ENCODE measurements around the gene C11orf71. TPM values are rescaled to one million over a fixed set of nuclear protein-coding genes. Genes with fewer than 3 reads are reported as not detected.

C11orf71 gene
- total and polyA plus RNA-seq, 9 of the 15 experiments (the other 6 are each of a cell fraction or from before 2014, with no cell fraction given): 2.9 to 15.1 (median 9.1) TPM

DNA sequence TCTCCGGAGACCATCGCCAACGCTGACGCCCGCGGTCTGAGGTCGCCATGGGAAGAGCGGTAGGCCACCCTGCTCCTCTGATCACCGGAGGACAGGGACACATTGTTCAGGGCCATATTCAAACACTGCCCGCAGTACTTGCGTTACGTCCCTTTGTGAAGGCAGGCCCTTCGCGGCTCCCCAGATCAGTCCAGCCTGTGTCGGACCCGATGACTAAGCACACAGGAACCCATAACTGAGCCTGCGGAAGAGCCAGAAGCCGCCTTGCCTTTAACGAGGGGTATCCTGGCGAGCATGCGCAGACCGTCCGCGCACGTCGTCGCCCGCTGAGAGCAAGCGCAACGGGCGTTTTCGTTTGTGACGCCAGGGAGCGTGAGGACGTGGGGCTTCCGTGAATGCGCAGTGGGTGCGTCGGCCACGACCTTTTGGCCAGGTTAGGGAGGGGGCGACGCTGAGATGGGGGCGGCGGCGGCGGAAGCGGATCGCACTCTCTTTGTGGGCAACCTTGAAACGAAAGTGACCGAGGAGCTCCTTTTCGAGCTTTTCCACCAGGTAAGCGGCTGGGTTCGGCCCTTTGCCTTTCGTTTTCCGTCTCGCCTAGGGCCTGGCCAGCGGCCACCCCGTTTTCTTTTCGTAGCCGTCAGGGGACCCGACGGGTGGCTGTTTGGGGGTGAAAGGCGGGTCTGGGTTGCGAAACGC, at the start of gene C11orf71, which contains the start of gene RBM7 (continued):
- TF ChIP-seq, protein P1, sequence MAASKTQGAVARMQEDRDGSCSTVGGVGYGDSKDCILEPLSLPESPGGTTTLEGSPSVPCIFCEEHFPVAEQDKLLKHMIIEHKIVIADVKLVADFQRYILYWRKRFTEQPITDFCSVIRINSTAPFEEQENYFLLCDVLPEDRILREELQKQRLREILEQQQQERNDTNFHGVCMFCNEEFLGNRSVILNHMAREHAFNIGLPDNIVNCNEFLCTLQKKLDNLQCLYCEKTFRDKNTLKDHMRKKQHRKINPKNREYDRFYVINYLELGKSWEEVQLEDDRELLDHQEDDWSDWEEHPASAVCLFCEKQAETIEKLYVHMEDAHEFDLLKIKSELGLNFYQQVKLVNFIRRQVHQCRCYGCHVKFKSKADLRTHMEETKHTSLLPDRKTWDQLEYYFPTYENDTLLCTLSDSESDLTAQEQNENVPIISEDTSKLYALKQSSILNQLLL (CRISPR knock-in tag; IDR thresholded peaks at IDR 0.05; ENCODE audit: borderline replicate concordance): no peak
- TF ChIP-seq, protein P2, sequence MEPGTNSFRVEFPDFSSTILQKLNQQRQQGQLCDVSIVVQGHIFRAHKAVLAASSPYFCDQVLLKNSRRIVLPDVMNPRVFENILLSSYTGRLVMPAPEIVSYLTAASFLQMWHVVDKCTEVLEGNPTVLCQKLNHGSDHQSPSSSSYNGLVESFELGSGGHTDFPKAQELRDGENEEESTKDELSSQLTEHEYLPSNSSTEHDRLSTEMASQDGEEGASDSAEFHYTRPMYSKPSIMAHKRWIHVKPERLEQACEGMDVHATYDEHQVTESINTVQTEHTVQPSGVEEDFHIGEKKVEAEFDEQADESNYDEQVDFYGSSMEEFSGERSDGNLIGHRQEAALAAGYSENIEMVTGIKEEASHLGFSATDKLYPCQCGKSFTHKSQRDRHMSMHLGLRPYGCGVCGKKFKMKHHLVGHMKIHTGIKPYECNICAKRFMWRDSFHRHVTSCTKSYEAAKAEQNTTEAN (CRISPR knock-in tag; IDR thresholded peaks at IDR 0.05): 0 out of 2 replicates have a peak, but pooled peaks have one; percentile 20
- no peak; the same call in 1 of the 2 replicates for TF ChIP-seq BCOR (IDR thresholded peaks at IDR 0.05)
- TF ChIP-seq GATA2 (CRISPR knock-in tag; IDR thresholded peaks at IDR 0.05): no peak
- no peak for TF ChIP-seq MTF1 (CRISPR knock-in tag; IDR thresholded peaks at IDR 0.05; ENCODE audit: borderline replicate concordance)
- no peak for TF ChIP-seq IFI16 (CRISPR knock-in tag; IDR thresholded peaks at IDR 0.05)
- no peak for TF ChIP-seq KLF6 (CRISPR knock-in tag; IDR thresholded peaks at IDR 0.05; ENCODE audit: borderline replicate concordance)
- TF ChIP-seq RUNX1 (IDR thresholded peaks at IDR 0.05; ENCODE audit: low read depth): peak; percentile 46; the same call in 1 of the 2 replicates
- 0 out of 2 replicates have a peak, but pooled peaks have one; percentile 14 for TF ChIP-seq TEAD2 (tag; IDR thresholded peaks at IDR 0.05)
- no peak for TF ChIP-seq FOS (IDR thresholded peaks at IDR 0.05; ENCODE audit: extremely low read depth, insufficient read length)
- TF ChIP-seq ZNF184 (CRISPR knock-in tag; IDR thresholded peaks at IDR 0.05): no peak
- no peak for TF ChIP-seq RBM25 (IDR thresholded peaks at IDR 0.05; ENCODE audit: low read depth, low read length, severe bottlenecking)
- TF ChIP-seq, protein P3, sequence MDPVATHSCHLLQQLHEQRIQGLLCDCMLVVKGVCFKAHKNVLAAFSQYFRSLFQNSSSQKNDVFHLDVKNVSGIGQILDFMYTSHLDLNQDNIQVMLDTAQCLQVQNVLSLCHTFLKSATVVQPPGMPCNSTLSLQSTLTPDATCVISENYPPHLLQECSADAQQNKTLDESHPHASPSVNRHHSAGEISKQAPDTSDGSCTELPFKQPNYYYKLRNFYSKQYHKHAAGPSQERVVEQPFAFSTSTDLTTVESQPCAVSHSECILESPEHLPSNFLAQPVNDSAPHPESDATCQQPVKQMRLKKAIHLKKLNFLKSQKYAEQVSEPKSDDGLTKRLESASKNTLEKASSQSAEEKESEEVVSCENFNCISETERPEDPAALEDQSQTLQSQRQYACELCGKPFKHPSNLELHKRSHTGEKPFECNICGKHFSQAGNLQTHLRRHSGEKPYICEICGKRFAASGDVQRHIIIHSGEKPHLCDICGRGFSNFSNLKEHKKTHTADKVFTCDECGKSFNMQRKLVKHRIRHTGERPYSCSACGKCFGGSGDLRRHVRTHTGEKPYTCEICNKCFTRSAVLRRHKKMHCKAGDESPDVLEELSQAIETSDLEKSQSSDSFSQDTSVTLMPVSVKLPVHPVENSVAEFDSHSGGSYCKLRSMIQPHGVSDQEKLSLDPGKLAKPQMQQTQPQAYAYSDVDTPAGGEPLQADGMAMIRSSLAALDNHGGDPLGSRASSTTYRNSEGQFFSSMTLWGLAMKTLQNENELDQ (CRISPR knock-in tag; IDR thresholded peaks at IDR 0.05; ENCODE audit: borderline replicate concordance): no peak
- TF ChIP-seq, protein P4, sequence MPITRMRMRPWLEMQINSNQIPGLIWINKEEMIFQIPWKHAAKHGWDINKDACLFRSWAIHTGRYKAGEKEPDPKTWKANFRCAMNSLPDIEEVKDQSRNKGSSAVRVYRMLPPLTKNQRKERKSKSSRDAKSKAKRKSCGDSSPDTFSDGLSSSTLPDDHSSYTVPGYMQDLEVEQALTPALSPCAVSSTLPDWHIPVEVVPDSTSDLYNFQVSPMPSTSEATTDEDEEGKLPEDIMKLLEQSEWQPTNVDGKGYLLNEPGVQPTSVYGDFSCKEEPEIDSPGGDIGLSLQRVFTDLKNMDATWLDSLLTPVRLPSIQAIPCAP (CRISPR knock-in tag; IDR thresholded peaks at IDR 0.05; ENCODE audit: borderline replicate concordance): 0 out of 2 replicates have a peak, but pooled peaks have one; percentile 7
- TF ChIP-seq ZNF445 (CRISPR knock-in tag; IDR thresholded peaks at IDR 0.05; ENCODE audit: low read depth): no peak
- TF ChIP-seq, protein P5, sequence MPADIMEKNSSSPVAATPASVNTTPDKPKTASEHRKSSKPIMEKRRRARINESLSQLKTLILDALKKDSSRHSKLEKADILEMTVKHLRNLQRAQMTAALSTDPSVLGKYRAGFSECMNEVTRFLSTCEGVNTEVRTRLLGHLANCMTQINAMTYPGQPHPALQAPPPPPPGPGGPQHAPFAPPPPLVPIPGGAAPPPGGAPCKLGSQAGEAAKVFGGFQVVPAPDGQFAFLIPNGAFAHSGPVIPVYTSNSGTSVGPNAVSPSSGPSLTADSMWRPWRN (IDR thresholded peaks at IDR 0.05; ENCODE audit: low read depth): no peak
- no peak for TF ChIP-seq SIRT6 (IDR thresholded peaks at IDR 0.05; ENCODE audit: low read depth, low read length)
- TF ChIP-seq, protein P6, sequence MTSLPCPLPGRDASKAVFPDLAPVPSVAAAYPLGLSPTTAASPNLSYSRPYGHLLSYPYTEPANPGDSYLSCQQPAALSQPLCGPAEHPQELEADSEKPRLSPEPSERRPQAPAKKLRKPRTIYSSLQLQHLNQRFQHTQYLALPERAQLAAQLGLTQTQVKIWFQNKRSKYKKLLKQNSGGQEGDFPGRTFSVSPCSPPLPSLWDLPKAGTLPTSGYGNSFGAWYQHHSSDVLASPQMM (CRISPR knock-in tag; IDR thresholded peaks at IDR 0.05): no peak
- TF ChIP-seq STAG1 (CRISPR knock-in tag; IDR thresholded peaks at IDR 0.05; ENCODE audit: borderline replicate concordance): no peak
- TF ChIP-seq POLR2B (IDR thresholded peaks at IDR 0.05; ENCODE audit: low read depth, partially characterized antibody): peak; percentile 95
